ENCODE results near the gene CYGB. TPM values are rescaled to one million over a fixed set of nuclear protein-coding genes. Genes with fewer than 3 reads are reported as not detected.

The CYGB gene
- polyA plus RNA-seq, 1 donor (not counting 4 experiments of a cell fraction or from before 2014, with no cell fraction given): 10.3 TPM

- no peaks in the 10 kb centered on the region for H3K36me3 ChIP-seq (ENCODE audit: control insufficient read depth in 2 of 2, extremely low read depth in 1 of 2, insufficient read depth in 2 of 2, low read length in 2 of 2)
- H3K9ac ChIP-seq (ENCODE audit: control insufficient read depth, extremely low read depth, insufficient read depth, low read length): peak overlapping the region; percentile 65
- no peaks in the 10 kb centered on the region for H3K9me1 ChIP-seq (ENCODE audit: control insufficient read depth, extremely low read depth, insufficient read depth, low read length)
- peaks cover 14% of the 10 kb centered on the region for H3K79me2 ChIP-seq (ENCODE audit: control insufficient read depth, insufficient read depth, low read length)
- FAIRE-seq (peak; percentile 85), DNase-seq (ENCODE audit: low read depth, low spot score) (no peak)
- peak overlapping the region; percentile 35 to 50 (median 38) for H3K4me3 ChIP-seq (ENCODE audit: control insufficient read depth in 2 of 3, extremely low read depth in 1 of 3, insufficient read depth in 2 of 3, low read depth in 1 of 3, low read length in 3 of 3)
- H3K4me2 ChIP-seq (ENCODE audit: control insufficient read depth, extremely low read depth, insufficient read depth, low read depth, low read length): peak overlapping the region; percentile 88
- H3K27ac ChIP-seq (ENCODE audit: control insufficient read depth, insufficient read depth, low read length): peak overlapping the region; percentile 86
- no peak for TF ChIP-seq CTCF (optimal IDR thresholded peaks at IDR 0.05 in 1 of 3, IDR thresholded peaks at IDR 0.05 in 1 of 3, conservative IDR thresholded peaks at IDR 0.05 in 1 of 3; ENCODE audit: extremely low read depth in 1 of 3, insufficient read depth in 2 of 3, low read length in 3 of 3)
- TF ChIP-seq EZH2 (IDR thresholded peaks at IDR 0.05; ENCODE audit: low read length): no peak
- no peaks in the 10 kb centered on the region for H3K9me3 ChIP-seq (ENCODE audit: control insufficient read depth, low read depth, low read length)
- no peaks in the 10 kb centered on the region for H3K27me3 ChIP-seq (ENCODE audit: control insufficient read depth, extremely low read depth, insufficient read depth, low read length)
- dilution Hi-C loops (cut with MboI; ENCODE audit: extremely low pct_ligation_motif_present, low sequenced_read_pairs): no loop called here
- H2AFZ ChIP-seq (ENCODE audit: control insufficient read depth, low read length): no peak overlapping the region
- peaks cover 46% of the 10 kb centered on the region for H3K4me1 ChIP-seq (ENCODE audit: control insufficient read depth, extremely low read depth, insufficient read depth, low read length)
- H4K20me1 ChIP-seq (ENCODE audit: control insufficient read depth, extremely low read depth, insufficient read depth, low read length): no peaks in the 10 kb centered on the region
These were observed 13.5 kb upstream of the CYGB start for GRCh38 chr17:76550712-76551615.

- Histone ChIP-seq H3K9me3 (ENCODE audit: control insufficient read depth, low read depth, low read length) (no peaks in the 10 kb centered on the region), H4K20me1 (ENCODE audit: control insufficient read depth, extremely low read depth, insufficient read depth, low read length) (no peaks in the 10 kb centered on the region), H3K36me3 (ENCODE audit: control insufficient read depth in 2 of 2, extremely low read depth in 1 of 2, insufficient read depth in 2 of 2, low read length in 2 of 2) (peaks cover 0 to 4% of the 10 kb centered on the region in 2 experiments), H3K9ac (ENCODE audit: control insufficient read depth, extremely low read depth, insufficient read depth, low read length) (no peak overlapping the region), H3K4me2 (ENCODE audit: control insufficient read depth, extremely low read depth, insufficient read depth, low read depth, low read length) (no peak overlapping the region), H3K27me3 (ENCODE audit: control insufficient read depth, extremely low read depth, insufficient read depth, low read length) (peaks cover 8% of the 10 kb centered on the region), H3K4me1 (ENCODE audit: control insufficient read depth, extremely low read depth, insufficient read depth, low read length) (peaks cover 45% of the 10 kb centered on the region), H2AFZ (ENCODE audit: control insufficient read depth, low read length) (no peak overlapping the region), H3K27ac (ENCODE audit: control insufficient read depth, insufficient read depth, low read length) (no peak overlapping the region), H3K9me1 (ENCODE audit: control insufficient read depth, extremely low read depth, insufficient read depth, low read length) (no peaks in the 10 kb centered on the region), H3K4me3 (ENCODE audit: control insufficient read depth in 2 of 3, extremely low read depth in 1 of 3, insufficient read depth in 2 of 3, low read depth in 1 of 3, low read length in 3 of 3) (peak overlapping the region in 1 of 3 experiments; percentile 8), H3K79me2 (ENCODE audit: control insufficient read depth, insufficient read depth, low read length) (peaks cover 14% of the 10 kb centered on the region)
- no peak for TF ChIP-seq EZH2 (IDR thresholded peaks at IDR 0.05; ENCODE audit: low read length)
- TF ChIP-seq CTCF (optimal IDR thresholded peaks at IDR 0.05 in 1 of 3, IDR thresholded peaks at IDR 0.05 in 1 of 3, conservative IDR thresholded peaks at IDR 0.05 in 1 of 3; ENCODE audit: extremely low read depth in 1 of 3, insufficient read depth in 2 of 3, low read length in 3 of 3): no peak
- dilution Hi-C loops (cut with MboI; ENCODE audit: extremely low pct_ligation_motif_present, low sequenced_read_pairs): no loop called here
- DNase-seq (ENCODE audit: low read depth, low spot score) (no peak), FAIRE-seq (no peak)
These were observed 12.0 kb upstream of the CYGB start for GRCh38 chr17:76549539-76549938.
